Neural cell (in vitro differentiated cells): ENCODE results near the gene FOXO3. TPM values are rescaled to one million over a fixed set of nuclear protein-coding genes. Genes with fewer than 3 reads are reported as not detected.

ENCODE experiments used
- H2AFZ ChIP-seq: fragments of 200-600, 300-800 bp; sonication (generic), shearing (Covaris generic); 2 replicates; pipeline ENCODE4 v1.6.0; 2014; ENCODE audit warnings: low read depth, mild to moderate bottlenecking, antibody characterized with exemption, low read length, moderate library complexity
- H3F3A ChIP-seq: fragments of 200-600 bp; shearing (Covaris generic); 2 replicates; pipeline ENCODE4 v1.6.1; 2016; ENCODE audit warnings: mild to moderate bottlenecking, moderate library complexity, mixed read lengths, antibody characterized with exemption, low read length; ENCODE audit not compliant: insufficient read depth, poor library complexity, severe bottlenecking
- H3K27ac ChIP-seq: fragments of 200-600, 300-800 bp; sonication (generic), shearing (Covaris generic); 2 replicates; pipeline ENCODE4 v1.5.1; 2014; ENCODE audit warnings: mild to moderate bottlenecking, low read length, moderate library complexity
- H3K27me3 ChIP-seq: fragments of 300-800, 200-600 bp; sonication (generic), shearing (Covaris generic); 2 replicates; pipeline ENCODE4 v1.6.0; 2014; ENCODE audit warnings: mild to moderate bottlenecking, low read depth, low read length, moderate library complexity; ENCODE audit not compliant: insufficient read depth
- H3K36me3 ChIP-seq: fragments of 300-800, 200-600 bp; sonication (generic), shearing (Covaris generic); 2 replicates; pipeline ENCODE4 v1.5.1; 2014; ENCODE audit warnings: mild to moderate bottlenecking, antibody characterized with exemption, low read length, moderate library complexity; ENCODE audit not compliant: insufficient read depth
- H3K4me2 ChIP-seq: fragments of 300-800, 200-600 bp; sonication (generic), shearing (Covaris generic); 2 replicates; pipeline ENCODE4 v1.6.0; 2014; ENCODE audit warnings: mild to moderate bottlenecking, low read length
- H3K4me3 ChIP-seq: fragments of 300-800, 200-600 bp; sonication (generic), shearing (Covaris generic); 2 replicates; pipeline ENCODE4 v1.5.1; 2014; ENCODE audit warnings: mild to moderate bottlenecking, low read length, moderate library complexity
- H3K79me2 ChIP-seq: fragments of 200-600 bp; shearing (Covaris generic); replicated peaks from 2 replicates; pipeline ENCODE4 v1.6.0; 2014; ENCODE audit warnings: mild to moderate bottlenecking, low read length, moderate library complexity; ENCODE audit not compliant: insufficient read depth
- H3K9ac ChIP-seq: fragments of 300-800, 200-600 bp; sonication (generic), shearing (Covaris generic); 2 replicates; pipeline ENCODE4 v1.6.1; 2016; ENCODE audit warnings: mild to moderate bottlenecking, low read length, mixed read lengths
- H3K9me2 ChIP-seq: fragments of 200-600 bp; shearing (Covaris generic); 2 replicates; pipeline ENCODE4 v1.6.1; 2016; ENCODE audit warnings: mild to moderate bottlenecking, low read length, mixed read lengths; ENCODE audit not compliant: insufficient read depth
- H3K9me3 ChIP-seq: fragments of 200-600, 300-800 bp; sonication (generic), shearing (Covaris generic); 2 replicates; pipeline ENCODE4 v1.6.1; 2016; ENCODE audit warnings: mild to moderate bottlenecking, mixed run types, low read length, moderate library complexity, mixed read lengths
- H4K20me1 ChIP-seq: fragments of 200-600 bp; shearing (Covaris generic); 2 replicates; pipeline ENCODE4 v1.6.1; 2016; ENCODE audit warnings: mild to moderate bottlenecking, mixed run types; ENCODE audit not compliant: insufficient read depth
- CTCF ChIP-seq: fragments of 450-650 bp; IDR thresholded peaks from 2 replicates; pipeline ENCODE4 v1.5.1; 2014; ENCODE audit warnings: antibody characterized with exemption, mild to moderate bottlenecking, moderate library complexity; ENCODE audit not compliant: poor library complexity, severe bottlenecking
- EP300 ChIP-seq: fragments of 450-650 bp; conservative IDR thresholded peaks from 2 replicates; pipeline ENCODE4 v1.6.1; 2014; ENCODE audit warnings: antibody characterized with exemption, mild to moderate bottlenecking, moderate library complexity; ENCODE audit not compliant: poor library complexity, severe bottlenecking
- EZH2 ChIP-seq: fragments of 200-600, 300-800 bp; shearing (Covaris generic), sonication (generic); IDR thresholded peaks from 2 replicates; pipeline ENCODE4 v1.6.1; 2014; ENCODE audit warnings: antibody characterized with exemption, low read length, borderline replicate concordance, mild to moderate bottlenecking; ENCODE audit not compliant: insufficient read depth, poor library complexity, severe bottlenecking
- MXI1 ChIP-seq: fragments of 450-650 bp; conservative IDR thresholded peaks from 2 replicates; pipeline ENCODE4 v1.6.1; 2014; ENCODE audit warnings: antibody characterized with exemption, mild to moderate bottlenecking; ENCODE audit not compliant: poor library complexity, severe bottlenecking
- POLR2AphosphoS5 ChIP-seq: IDR thresholded peaks from 2 replicates; pipeline ENCODE4 v1.6.1; 2012
- RAD21 ChIP-seq: fragments of 450-650 bp; conservative IDR thresholded peaks from 2 replicates; pipeline ENCODE4 v1.6.1; 2014; ENCODE audit warnings: antibody characterized with exemption, mild to moderate bottlenecking, moderate library complexity
- REST ChIP-seq: IDR thresholded peaks from 2 replicates; pipeline ENCODE4 v1.6.1; 2012; ENCODE audit warnings: borderline replicate concordance
- SMC3 ChIP-seq: fragments of 450-650 bp; conservative IDR thresholded peaks from 2 replicates; pipeline ENCODE4 v1.6.1; 2014; ENCODE audit warnings: antibody characterized with exemption, mild to moderate bottlenecking, moderate library complexity; ENCODE audit not compliant: poor library complexity
- TAF1 ChIP-seq: IDR thresholded peaks from 2 replicates; pipeline ENCODE4 v1.6.1; 2012; ENCODE audit warnings: low read depth
- polyA plus RNA-seq: library from polyadenylated mRNA; depleted of rRNA; stranded (reverse); fragments of >200 nt; gene quantifications from 2 replicates; pipeline ENCODE4 v1.2.3, GENCODE V29; 2014

Gene FOXO3
- polyA plus RNA-seq, 1 donor from 2014 or later: 21.3 TPM

DNA sequence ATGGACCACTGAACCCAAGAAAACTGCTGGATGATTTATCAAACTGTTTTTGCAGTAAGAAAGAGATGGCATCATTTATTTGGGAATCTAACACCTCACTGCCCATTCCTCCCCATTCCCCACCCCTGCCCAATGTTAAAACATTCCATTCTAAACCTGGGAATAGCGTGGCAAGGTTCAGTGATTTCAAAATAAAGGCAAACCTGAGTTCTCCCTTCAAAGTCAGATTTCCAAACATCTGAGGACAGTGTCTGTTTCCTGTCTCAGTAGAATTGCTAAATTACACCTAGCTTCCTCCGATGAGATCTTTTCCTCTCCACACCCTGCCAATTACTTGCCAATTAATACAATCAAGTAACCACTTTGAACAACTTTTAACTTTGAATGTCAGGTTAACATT is 160.1 kb downstream of the FOXO3 start:
- Histone ChIP-seq H3K27ac (no peak overlapping the region), H3K4me2 (no peak overlapping the region), H3K9me2 (no peaks in the 10 kb centered on the region), H3K9me3 (peaks cover 1% of the 10 kb centered on the region), H2AFZ (no peak overlapping the region), H3K36me3 (no peaks in the 10 kb centered on the region), H3F3A (no peaks in the 10 kb centered on the region), H3K27me3 (no peaks in the 10 kb centered on the region), H3K79me2 (no peaks in the 10 kb centered on the region), H3K9ac (no peak overlapping the region), H3K4me3 (no peak overlapping the region), H4K20me1 (no peaks in the 10 kb centered on the region)
- TF ChIP-seq EZH2: no peak
- TF ChIP-seq SMC3: no peak

GRCh38 chr6:108721286-108721685 is 160.6 kb downstream of the FOXO3 start:
- Histone ChIP-seq H3K36me3 (no peaks in the 10 kb centered on the region), H3K9me2 (no peaks in the 10 kb centered on the region), H3K4me2 (no peak overlapping the region), H3K79me2 (no peaks in the 10 kb centered on the region), H4K20me1 (no peaks in the 10 kb centered on the region), H2AFZ (no peak overlapping the region), H3F3A (no peaks in the 10 kb centered on the region), H3K27me3 (no peaks in the 10 kb centered on the region), H3K27ac (no peak overlapping the region), H3K9ac (no peak overlapping the region), H3K9me3 (peaks cover 4% of the 10 kb centered on the region), H3K4me3 (no peak overlapping the region)
- TF ChIP-seq REST: no peak
- no peak for TF ChIP-seq RAD21
- TF ChIP-seq SMC3: no peak
- no peak for TF ChIP-seq EZH2
- TF ChIP-seq MXI1: no peak
- no peak for TF ChIP-seq CTCF
- no peak for TF ChIP-seq TAF1
- TF ChIP-seq POLR2AphosphoS5: no peak
- TF ChIP-seq EP300: no peak

GRCh38 chr6:108723594-108723993 is 162.9 kb downstream of the FOXO3 start:
- Histone ChIP-seq H3K9me2 (no peaks in the 10 kb centered on the region), H4K20me1 (no peaks in the 10 kb centered on the region), H3K9me3 (peaks cover 4% of the 10 kb centered on the region), H3K9ac (no peak overlapping the region), H3K4me3 (no peak overlapping the region), H3K79me2 (no peaks in the 10 kb centered on the region), H2AFZ (no peak overlapping the region), H3K4me2 (no peak overlapping the region), H3K27me3 (no peaks in the 10 kb centered on the region), H3K27ac (no peak overlapping the region), H3F3A (no peaks in the 10 kb centered on the region), H3K36me3 (no peaks in the 10 kb centered on the region)
- no peak for TF ChIP-seq CTCF
- no peak for TF ChIP-seq TAF1
